Measurements from ENCODE around the gene WDR43.
"Not testable (repeated sequence)": the region's sequence is repeated elsewhere in the genome, so short reads cannot be mapped to it uniquely, and the experiment has no call there.

WDR43 gene

DNA sequence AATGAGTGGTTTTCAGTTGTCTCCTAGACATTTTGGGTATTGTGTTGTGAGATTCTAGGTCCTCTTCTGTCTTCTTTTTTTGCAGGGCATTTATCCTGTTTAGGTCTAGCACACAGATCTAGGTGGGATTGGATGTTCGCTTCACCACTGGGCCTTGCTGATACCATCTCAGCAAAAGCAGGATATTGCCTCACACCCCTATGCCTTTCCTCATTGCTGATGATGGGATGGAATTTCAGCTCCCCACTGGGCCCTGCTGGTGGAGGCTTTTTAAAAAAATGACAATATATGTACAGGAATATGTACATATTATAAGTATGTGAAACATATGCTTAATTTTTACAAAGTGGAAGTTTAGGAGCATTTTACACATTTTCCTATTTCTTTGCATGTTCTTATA, 81.2 kb downstream of the WDR43 start:
- H3K4me3 Mint-ChIP-seq, result no peak overlapping the region
- no peaks in the 10 kb centered on the region for H3K36me3 Mint-ChIP-seq
- no peaks in the 10 kb centered on the region for H3K9me3 Mint-ChIP-seq
- H3K4me1 Mint-ChIP-seq, result peaks cover 8% of the 10 kb centered on the region
- H3K27me3 Mint-ChIP-seq, result no peaks in the 10 kb centered on the region
- H3K27ac Mint-ChIP-seq, result no peak overlapping the region

DNA sequence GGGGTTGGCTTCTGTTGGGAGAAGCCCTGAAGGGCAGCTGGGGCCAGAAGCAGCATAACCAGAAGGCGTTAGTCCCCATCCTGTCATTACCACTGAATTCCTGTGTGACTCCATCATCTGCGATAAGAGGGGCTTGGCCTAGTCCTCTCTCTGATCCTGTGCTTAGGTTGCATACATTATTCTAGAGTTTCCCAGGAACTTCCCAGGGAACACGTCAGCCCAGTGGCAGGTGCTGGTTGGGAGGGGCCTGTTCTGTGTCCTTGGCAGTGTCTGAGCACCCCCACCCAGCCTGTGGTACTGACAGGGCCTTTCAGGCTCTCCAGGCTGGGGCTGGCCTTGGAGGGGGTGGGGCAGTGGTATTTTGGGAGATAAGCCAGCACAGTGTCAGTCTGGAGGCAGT, 82.1 kb downstream of the WDR43 start:
- Mint-ChIP-seq H3K27ac (no peak overlapping the region), H3K36me3 (no peaks in the 10 kb centered on the region), H3K4me1 (peaks cover 8% of the 10 kb centered on the region), H3K4me3 (no peak overlapping the region), H3K27me3 (no peaks in the 10 kb centered on the region), H3K9me3 (no peaks in the 10 kb centered on the region)

DNA sequence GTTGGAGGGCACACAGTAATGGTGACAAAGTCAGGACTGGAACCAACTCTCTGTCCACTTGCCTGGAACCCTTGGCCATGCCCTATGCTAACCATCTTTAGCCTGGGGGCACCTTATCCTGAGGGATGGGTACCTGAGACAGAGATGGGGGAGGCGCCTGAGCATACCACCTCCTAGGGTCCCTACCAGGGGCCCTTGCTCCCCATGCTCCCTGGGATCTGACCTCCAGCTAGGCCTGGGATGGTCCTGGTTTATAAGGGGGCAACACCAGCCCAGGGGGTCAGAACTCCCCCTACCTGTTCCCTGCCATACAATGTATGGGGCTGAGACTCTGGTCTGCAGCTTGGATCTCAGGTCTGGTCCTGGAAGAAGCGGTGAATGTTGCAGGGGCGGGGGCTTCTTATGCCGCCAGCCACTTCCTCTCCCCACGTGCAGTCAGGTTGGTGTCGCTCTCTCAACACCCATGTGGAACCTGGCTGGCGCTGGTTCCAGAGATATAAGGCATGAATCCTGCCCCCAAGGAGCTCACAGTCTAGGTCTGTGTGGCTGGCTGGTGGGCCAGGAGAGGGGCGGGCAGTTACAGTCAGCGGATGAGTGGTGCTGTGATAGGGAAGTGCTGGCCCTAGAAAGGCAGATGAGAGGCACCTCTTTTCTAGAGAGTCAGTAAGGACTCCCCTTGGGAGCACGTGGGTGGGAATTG, 82.9 kb downstream of the WDR43 start:
- Mint-ChIP-seq H3K9me3 (no peaks in the 10 kb centered on the region), H3K4me3 (no peak overlapping the region), H3K27ac (no peak overlapping the region), H3K4me1 (peaks cover 8% of the 10 kb centered on the region), H3K36me3 (no peaks in the 10 kb centered on the region), H3K27me3 (no peaks in the 10 kb centered on the region)

DNA sequence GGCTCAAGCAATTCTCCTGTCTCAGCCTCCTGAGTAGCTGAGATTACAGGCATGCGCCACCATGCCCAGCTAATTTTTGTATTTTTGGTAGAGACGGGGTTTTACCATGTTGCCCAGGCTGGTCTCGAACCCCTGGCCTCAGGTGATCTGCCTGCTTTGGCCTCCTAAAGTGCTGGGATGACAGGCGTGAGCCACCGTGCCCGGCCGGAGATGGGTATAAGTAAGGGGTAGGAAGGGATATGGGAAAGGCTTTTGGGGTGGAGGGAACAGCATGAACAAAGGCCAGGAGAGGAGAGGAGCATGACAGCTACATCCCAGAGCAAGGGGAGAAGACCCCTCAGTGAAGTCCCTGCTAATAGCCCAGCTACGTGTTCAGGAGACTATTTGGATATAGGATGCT, 83.5 kb downstream of the WDR43 start:
- not testable (repeated sequence) for H3K27me3 Mint-ChIP-seq, H3K36me3 Mint-ChIP-seq, H3K9me3 Mint-ChIP-seq, H3K4me3 Mint-ChIP-seq, H3K4me1 Mint-ChIP-seq, H3K27ac Mint-ChIP-seq

DNA sequence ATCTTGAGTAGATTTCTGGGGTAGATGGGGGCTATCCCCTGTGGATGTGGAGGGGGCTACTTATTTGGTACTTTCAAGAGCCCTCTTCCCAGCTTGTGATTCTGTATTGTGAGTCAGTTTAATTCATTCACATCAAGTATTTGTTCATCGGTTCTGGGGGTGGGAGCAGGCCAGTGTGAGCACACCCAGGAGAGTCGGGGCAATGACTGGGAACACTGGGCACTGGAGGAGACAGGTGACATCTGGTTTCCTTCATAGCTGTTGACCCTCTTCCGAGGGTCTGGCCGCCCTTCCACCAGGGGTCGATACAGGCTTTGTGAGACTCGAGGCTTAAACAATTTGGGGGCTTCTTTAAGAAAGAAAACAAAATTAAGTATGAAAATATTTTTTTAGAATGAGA, 84.1 kb downstream of the WDR43 start:
- H3K27me3 Mint-ChIP-seq, result no peaks in the 10 kb centered on the region
- H3K36me3 Mint-ChIP-seq, result no peaks in the 10 kb centered on the region
- H3K9me3 Mint-ChIP-seq, result no peaks in the 10 kb centered on the region
- no peaks in the 10 kb centered on the region for H3K4me1 Mint-ChIP-seq
- H3K27ac Mint-ChIP-seq, result no peak overlapping the region
- H3K4me3 Mint-ChIP-seq, result no peak overlapping the region

DNA sequence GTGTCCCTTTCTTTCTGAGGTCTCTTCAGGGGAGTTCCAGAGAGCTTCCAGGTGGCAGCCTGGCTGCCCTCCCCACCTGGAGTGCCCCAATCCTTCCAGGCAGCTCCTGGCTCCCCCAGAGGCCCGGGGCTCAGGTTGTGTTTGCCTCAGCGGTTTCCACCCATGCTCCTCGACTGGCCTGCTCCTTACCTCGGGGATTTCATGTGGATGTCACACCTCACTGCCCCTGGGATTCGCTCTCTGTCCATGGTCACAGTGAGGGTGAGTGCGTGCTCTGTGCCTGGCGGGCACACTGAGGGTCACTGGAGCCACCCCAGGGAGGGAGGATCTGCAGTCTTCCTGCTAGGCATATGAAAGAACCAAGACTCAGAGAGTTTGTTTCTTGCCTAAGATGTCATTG, 84.6 kb downstream of the WDR43 start:
- Mint-ChIP-seq H3K27ac (no peak overlapping the region), H3K4me3 (no peak overlapping the region), H3K27me3 (no peaks in the 10 kb centered on the region), H3K36me3 (no peaks in the 10 kb centered on the region), H3K4me1 (no peaks in the 10 kb centered on the region), H3K9me3 (no peaks in the 10 kb centered on the region)

DNA sequence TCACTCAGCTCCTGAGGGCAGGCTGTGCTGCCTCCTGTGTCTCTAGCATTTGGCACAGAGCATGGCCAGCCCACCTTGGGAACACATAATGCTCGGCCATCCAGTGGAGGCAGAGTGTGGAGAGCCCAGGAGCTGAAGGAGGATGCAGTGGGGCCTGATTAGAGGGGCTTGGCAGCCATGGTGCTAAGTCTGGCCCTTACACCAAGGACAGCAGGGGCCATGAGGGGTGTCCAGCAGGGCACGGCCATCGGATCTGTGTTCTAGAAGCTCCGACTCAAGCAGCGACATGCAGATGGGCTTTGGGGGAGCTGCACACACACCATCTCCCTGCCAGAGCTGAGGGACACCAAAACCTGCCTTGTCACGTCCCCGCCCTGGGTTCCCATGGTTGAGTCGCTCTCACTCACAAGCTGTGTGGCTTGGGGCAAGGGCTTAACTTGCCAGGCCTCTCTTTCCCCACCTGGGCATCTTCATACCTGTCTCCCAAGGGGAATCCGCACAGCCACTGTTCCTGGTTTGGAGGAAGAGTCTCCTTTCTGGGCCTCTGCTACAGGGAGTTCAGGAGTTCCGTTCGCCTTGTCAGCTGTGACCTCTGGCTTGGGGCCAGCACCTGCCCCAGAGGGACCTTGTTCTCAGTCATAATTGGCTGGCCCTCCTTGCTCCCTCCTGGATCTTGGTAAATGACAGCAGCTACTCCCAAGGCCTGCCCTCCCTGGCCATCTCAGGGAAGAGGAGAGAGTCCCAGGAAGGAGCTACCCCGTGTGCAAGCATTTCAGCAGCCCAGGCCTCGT, 85.3 kb downstream of the WDR43 start:
- no peaks in the 10 kb centered on the region for H3K36me3 Mint-ChIP-seq
- no peaks in the 10 kb centered on the region for H3K4me1 Mint-ChIP-seq
- H3K27me3 Mint-ChIP-seq, result no peaks in the 10 kb centered on the region
- H3K27ac Mint-ChIP-seq, result no peak overlapping the region
- H3K4me3 Mint-ChIP-seq, result no peak overlapping the region
- no peaks in the 10 kb centered on the region for H3K9me3 Mint-ChIP-seq

DNA sequence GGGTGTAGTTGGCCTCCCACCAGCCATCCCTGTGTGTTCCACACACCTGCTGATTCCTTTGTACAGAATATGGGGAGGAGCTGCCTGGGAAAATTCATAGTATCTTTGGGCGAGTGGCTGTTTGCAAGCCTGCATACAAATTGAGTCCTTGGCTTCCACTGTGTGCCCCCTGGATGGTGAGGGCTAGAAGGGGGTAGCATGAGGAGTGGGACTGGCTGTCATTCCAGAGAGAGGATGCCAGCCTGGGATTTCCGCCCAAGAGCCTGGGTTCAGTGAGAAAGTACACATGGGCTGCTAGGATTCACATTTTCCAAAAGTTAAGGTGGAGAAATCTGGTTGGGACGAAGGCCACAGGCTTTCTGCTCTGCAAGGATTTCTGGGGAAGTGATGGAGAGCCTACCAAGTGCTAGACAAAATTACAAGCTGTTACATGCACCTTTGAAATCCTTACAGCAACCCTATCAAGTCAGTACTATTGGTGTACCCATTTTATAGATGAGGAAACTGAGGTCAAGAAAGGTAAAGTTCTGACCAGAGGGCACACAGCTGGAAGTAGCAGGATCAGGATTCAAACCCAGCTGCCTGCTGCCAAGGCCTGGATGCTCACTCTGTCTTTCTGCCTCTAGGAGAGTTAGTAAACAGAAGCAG, 86.0 kb downstream of the WDR43 start:
- H3K9me3 Mint-ChIP-seq, result no peaks in the 10 kb centered on the region
- H3K27me3 Mint-ChIP-seq, result no peaks in the 10 kb centered on the region
- no peaks in the 10 kb centered on the region for H3K4me1 Mint-ChIP-seq
- H3K4me3 Mint-ChIP-seq, result no peak overlapping the region
- H3K36me3 Mint-ChIP-seq, result no peaks in the 10 kb centered on the region
- no peak overlapping the region for H3K27ac Mint-ChIP-seq

DNA sequence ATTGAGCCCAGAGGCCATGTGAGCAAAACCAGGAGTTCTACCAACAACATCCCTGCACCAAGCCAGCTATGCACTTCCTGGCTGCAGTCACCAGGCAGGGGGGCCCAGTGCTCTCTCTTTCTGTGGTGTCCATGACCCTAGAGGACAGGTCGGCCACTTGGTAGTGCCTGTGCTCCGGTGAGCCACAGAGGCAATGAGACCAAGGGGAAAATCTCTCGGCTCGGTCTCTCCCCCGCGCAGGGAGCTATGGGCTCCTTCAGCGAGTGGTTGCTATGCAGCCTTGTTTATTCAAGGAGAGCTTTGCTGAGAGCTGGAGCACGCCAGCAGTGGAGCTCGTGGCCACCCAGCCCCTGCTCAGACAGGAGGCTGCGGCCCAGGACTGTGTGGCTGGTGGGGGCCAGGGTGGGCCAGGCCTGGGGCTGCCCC, 86.6 kb downstream of the WDR43 start, which contains the start of gene TOGARAM2:
TOGARAM2 (plus strand) TSS at position 283 of the 426 bp plus-strand sequence. CDS start 13,537 bp downstream, outside the sequence.
- H3K4me1 Mint-ChIP-seq, result no peaks in the 10 kb centered on the region
- no peaks in the 10 kb centered on the region for H3K9me3 Mint-ChIP-seq
- H3K27ac Mint-ChIP-seq, result no peak within 1 kb of the TSS
- H3K36me3 Mint-ChIP-seq, result no peaks in the 10 kb centered on the region
- no peak within 1 kb of the TSS for H3K4me3 Mint-ChIP-seq
- no peaks in the 10 kb centered on the region for H3K27me3 Mint-ChIP-seq

DNA sequence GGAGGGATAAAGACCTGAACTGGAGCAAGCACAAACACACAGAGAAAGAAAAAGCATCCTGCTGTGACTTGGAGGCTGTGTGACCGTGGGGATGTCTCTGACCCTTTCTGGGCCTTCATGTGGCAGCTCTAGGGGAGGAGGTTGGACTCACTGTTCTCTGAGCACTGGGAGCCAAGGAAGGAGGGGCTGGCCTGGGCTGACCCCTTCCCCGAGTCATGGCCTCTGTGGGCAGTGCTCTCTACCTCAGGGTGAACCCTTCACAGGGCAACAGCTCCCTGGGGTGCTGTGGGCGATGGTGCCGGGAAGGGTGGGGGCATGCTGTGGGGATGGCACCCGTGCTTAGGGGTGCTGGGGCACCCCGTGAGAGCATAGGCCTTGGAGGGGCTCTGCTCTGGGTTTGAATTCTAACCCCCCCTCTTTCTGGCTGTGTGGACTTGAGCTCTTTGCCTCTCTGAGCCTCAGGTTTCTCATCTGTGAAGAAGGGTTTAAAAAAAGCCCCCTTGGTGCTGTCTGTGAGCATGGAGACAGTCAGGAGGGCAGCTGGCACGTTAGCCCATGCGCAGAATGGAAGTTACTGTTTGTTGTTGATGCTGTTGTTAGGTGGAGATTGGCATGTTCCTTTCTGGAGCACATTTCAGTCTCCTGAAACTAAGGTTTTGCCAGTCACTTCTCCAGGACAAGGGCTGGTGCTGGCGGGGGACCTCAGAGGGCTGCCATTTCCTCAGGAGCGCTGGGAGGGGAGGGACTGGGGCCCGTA, 87.3 kb downstream of the WDR43 start:
- Mint-ChIP-seq H3K9me3 (no peaks in the 10 kb centered on the region), H3K4me3 (no peak overlapping the region), H3K4me1 (no peaks in the 10 kb centered on the region), H3K27me3 (no peaks in the 10 kb centered on the region), H3K36me3 (no peaks in the 10 kb centered on the region), H3K27ac (no peak overlapping the region)

DNA sequence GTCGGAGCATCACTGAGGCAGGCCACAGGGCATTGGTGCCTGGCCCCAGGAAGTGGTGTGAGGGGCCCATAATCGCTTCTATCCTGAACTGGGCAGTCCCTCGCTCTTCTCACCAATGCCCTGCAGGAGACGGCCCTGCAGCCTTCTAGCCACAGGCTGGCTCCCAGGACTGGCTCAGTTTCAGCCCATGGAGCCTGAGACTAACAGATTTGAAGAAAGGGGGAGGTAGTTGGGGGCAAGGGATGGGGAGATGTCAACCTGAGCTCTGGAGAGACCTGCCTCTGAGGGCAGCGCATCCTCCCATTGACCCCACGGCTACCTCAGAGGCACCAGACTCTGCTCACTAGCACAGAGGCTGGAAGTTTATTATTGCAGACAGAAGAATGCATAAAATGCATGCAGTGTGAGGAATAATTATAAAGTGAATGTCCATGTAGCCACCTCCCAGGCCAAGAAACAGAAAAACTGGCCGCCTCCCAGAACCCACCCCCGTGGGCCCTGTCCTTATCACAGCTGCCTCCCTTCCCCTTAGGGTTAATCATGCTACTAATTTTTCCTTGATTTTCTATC, 88.0 kb downstream of the WDR43 start:
- H3K9me3 Mint-ChIP-seq, result no peaks in the 10 kb centered on the region
- no peaks in the 10 kb centered on the region for H3K36me3 Mint-ChIP-seq
- no peak overlapping the region for H3K4me3 Mint-ChIP-seq
- H3K27ac Mint-ChIP-seq, result no peak overlapping the region
- no peaks in the 10 kb centered on the region for H3K4me1 Mint-ChIP-seq
- no peaks in the 10 kb centered on the region for H3K27me3 Mint-ChIP-seq

DNA sequence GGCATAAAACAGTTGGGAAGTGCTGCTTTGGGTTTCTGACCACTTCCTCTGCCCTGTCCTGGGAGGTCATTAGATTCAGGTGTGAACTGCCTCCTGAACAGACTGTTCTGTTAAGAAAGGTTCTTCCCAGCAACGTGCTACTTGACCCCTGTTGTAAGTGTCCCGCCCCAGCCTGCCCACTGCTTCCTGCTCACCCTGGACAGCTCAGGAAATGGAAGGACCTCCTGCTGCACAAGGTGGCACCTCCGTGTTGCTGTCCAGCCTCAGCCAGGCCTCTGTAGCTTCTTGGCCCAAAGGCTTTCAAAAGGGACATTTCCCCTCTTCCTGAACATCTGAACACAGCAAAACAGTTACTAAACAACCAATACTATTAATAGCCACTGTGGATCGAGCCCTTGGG, 92.0 kb downstream of the WDR43 start:
- no peaks in the 10 kb centered on the region for H3K27me3 Mint-ChIP-seq
- no peak overlapping the region for H3K27ac Mint-ChIP-seq
- H3K4me3 Mint-ChIP-seq, result no peak overlapping the region
- no peaks in the 10 kb centered on the region for H3K36me3 Mint-ChIP-seq
- H3K4me1 Mint-ChIP-seq, result no peaks in the 10 kb centered on the region
- no peaks in the 10 kb centered on the region for H3K9me3 Mint-ChIP-seq

DNA sequence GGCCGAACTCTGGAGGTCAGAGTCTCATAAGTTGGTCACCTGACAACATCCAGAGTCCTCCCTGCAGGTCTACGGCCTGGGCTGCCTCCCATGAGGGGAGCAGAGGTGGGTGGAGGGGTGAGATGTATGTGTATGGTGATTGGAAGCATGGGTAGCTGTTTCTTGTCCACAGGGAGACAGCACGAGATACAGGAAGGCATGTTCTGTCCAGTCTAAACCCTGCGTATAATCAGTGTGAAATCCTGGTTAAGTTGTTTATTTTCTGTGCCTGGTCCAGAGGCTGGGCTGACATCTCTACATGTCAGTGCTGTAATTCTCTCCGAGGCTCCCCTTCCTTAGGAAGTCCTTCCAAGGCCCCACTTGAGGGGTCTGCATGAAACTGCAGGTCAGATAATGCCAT, 95.5 kb downstream of the WDR43 start:
- H3K36me3 Mint-ChIP-seq, result no peaks in the 10 kb centered on the region
- no peaks in the 10 kb centered on the region for H3K27me3 Mint-ChIP-seq
- H3K27ac Mint-ChIP-seq, result no peak overlapping the region
- H3K4me1 Mint-ChIP-seq, result no peaks in the 10 kb centered on the region
- H3K9me3 Mint-ChIP-seq, result no peaks in the 10 kb centered on the region
- no peak overlapping the region for H3K4me3 Mint-ChIP-seq

DNA sequence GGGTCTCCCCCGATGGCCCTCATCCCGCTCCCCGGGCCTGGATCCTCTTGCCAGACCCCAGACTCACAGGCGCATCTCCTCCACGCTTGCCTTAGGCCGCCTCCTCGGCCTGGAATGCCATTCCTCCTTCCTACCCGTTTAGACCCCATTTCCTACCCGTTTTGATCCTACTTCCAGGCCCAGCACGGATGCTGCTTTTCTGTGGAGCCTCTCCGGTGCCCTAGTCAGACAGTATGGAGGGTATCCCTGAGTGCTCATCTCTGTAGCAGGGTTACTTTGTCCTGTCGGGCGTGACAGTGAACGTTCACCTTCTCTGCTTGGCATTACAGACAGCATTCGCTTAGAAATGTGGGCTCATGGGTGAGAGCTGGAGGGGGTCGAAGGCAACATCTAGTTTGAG, 96.0 kb downstream of the WDR43 start:
- Mint-ChIP-seq H3K4me1 (no peaks in the 10 kb centered on the region), H3K27me3 (no peaks in the 10 kb centered on the region), H3K36me3 (no peaks in the 10 kb centered on the region), H3K4me3 (no peak overlapping the region), H3K27ac (no peak overlapping the region), H3K9me3 (no peaks in the 10 kb centered on the region)

DNA sequence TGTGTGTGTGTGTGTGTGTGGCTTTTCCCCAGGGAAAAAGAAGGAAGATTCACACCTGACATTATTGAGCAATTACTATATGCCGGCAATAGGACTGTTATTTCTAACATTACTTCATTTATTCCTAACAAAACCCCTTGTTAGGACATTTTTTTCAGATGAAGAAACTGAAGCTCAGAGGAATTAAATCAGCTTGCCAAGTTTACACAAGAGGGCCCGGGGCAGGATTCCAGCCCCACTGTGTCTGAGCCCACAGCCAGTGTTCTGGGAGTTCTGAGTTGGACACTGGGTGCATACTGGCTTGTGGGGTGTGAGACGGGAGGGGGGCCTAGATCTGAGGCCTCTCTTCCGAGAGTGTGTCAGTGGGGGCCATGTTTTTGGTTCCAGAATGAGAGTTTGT, 96.6 kb downstream of the WDR43 start:
- no peaks in the 10 kb centered on the region for H3K4me1 Mint-ChIP-seq
- H3K36me3 Mint-ChIP-seq, result no peaks in the 10 kb centered on the region
- no peaks in the 10 kb centered on the region for H3K9me3 Mint-ChIP-seq
- no peak overlapping the region for H3K27ac Mint-ChIP-seq
- no peak overlapping the region for H3K4me3 Mint-ChIP-seq
- no peaks in the 10 kb centered on the region for H3K27me3 Mint-ChIP-seq
